Stimulated activated naive CD8-positive, alpha-beta T cell treated with anti-CD3 and anti-CD28 coated beads, Interleukin-15, amount 100 ng/mL, for 72 hours (primary cell): ENCODE results near the gene BMF.
A peak's percentile ranks its signal among the peaks of the same experiment; 100 is the strongest.

Source experiments
- ATAC-seq: fragments of 150-1000 bp; cut with Tn5 transposase; 2 replicates; pipeline ENCODE4 v1.10.0; 2021; ENCODE audit warnings: mild to moderate bottlenecking, moderate library complexity
- DNase-seq, 2 donors: peaks; one replicate each; pipeline ENCODE4 v3.0.0; 2021 to 2022
- H3K27ac Mint-ChIP-seq, 2 donors: one replicate each; pipeline ENCODE4 v1.8.0; 2022; ENCODE audit warnings: mild to moderate bottlenecking in 2 of 2, mixed read lengths in 2 of 2, moderate library complexity in 2 of 2
- H3K27me3 Mint-ChIP-seq: one replicate; pipeline ENCODE4 v1.8.0; 2022; ENCODE audit warnings: mixed read lengths
- H3K4me1 Mint-ChIP-seq: one replicate; pipeline ENCODE4 v1.8.0; 2022; ENCODE audit warnings: mild to moderate bottlenecking, mixed read lengths
- H3K4me3 Mint-ChIP-seq, 2 donors: one replicate each; pipeline ENCODE4 v1.8.0; 2022; ENCODE audit warnings: mild to moderate bottlenecking in 2 of 2, mixed read lengths in 2 of 2, moderate library complexity in 1 of 2
- H3K9me3 Mint-ChIP-seq, 2 donors: one replicate each; pipeline ENCODE4 v1.8.0; 2022; ENCODE audit warnings: mixed read lengths in 2 of 2

The BMF gene

GRCh38 chr15:40046721-40047414 lies 61.8 kb downstream of the BMF start:
- peaks cover 79% of the 10 kb centered on the region for H3K4me1 Mint-ChIP-seq
- no peaks in the 10 kb centered on the region for H3K27me3 Mint-ChIP-seq
- ATAC-seq, result peak; percentile 10
- H3K9me3 Mint-ChIP-seq, result no peaks in the 10 kb centered on the region
- H3K27ac Mint-ChIP-seq, result peak overlapping the region; percentile 14 to 86
- peak overlapping the region; percentile 60 to 76 for H3K4me3 Mint-ChIP-seq
- DNase-seq, result peak in 1 of 2 donors; percentile 12

GRCh38 chr15:40045572-40046217 lies 63.0 kb downstream of the BMF start:
- DNase-seq (peak in 1 of 2 donors; percentile 15), ATAC-seq (no peak)
- Mint-ChIP-seq H3K27ac (no peak overlapping the region), H3K4me1 (peaks cover 72% of the 10 kb centered on the region), H3K27me3 (no peaks in the 10 kb centered on the region), H3K9me3 (no peaks in the 10 kb centered on the region), H3K4me3 (no peak overlapping the region)

- H3K27me3 Mint-ChIP-seq, result no peaks in the 10 kb centered on the region
- DNase-seq (peak; percentile 81 to 88), ATAC-seq (peak; percentile 85)
- peaks cover 73% of the 10 kb centered on the region for H3K4me1 Mint-ChIP-seq
- H3K27ac Mint-ChIP-seq, result peak overlapping the region; percentile 60 to 91
- peak overlapping the region; percentile 79 to 89 for H3K4me3 Mint-ChIP-seq
- no peaks in the 10 kb centered on the region for H3K9me3 Mint-ChIP-seq
Measured at GRCh38 chr15:40044717-40045571, 63.7 kb downstream of the BMF start.

GRCh38 chr15:40043927-40044716 lies 64.6 kb downstream of the BMF start:
- no peak for DNase-seq
- no peak for ATAC-seq
- no peaks in the 10 kb centered on the region for H3K9me3 Mint-ChIP-seq
- H3K27me3 Mint-ChIP-seq, result no peaks in the 10 kb centered on the region
- H3K27ac Mint-ChIP-seq, result peak overlapping the region in 1 of 2 donors; percentile 91
- H3K4me3 Mint-ChIP-seq, result peak overlapping the region; percentile 0 to 89
- H3K4me1 Mint-ChIP-seq, result peaks cover 67% of the 10 kb centered on the region

- H3K4me3 Mint-ChIP-seq, result no peak overlapping the region
- DNase-seq, result no peak
- H3K27me3 Mint-ChIP-seq, result no peaks in the 10 kb centered on the region
- no peaks in the 10 kb centered on the region for H3K9me3 Mint-ChIP-seq
- peaks cover 58% of the 10 kb centered on the region for H3K4me1 Mint-ChIP-seq
- ATAC-seq, result no peak
- peak overlapping the region in 1 of 2 donors; percentile 65 for H3K27ac Mint-ChIP-seq
Measured at GRCh38 chr15:40042791-40043320, 65.8 kb downstream of the BMF start.

GRCh38 chr15:40040770-40041169 lies 67.9 kb downstream of the BMF start:
- H3K4me3 Mint-ChIP-seq, result peak overlapping the region; percentile 98 to 99
- no peaks in the 10 kb centered on the region for H3K9me3 Mint-ChIP-seq
- H3K27ac Mint-ChIP-seq, result no peak overlapping the region
- DNase-seq, result no peak
- peaks cover 58% of the 10 kb centered on the region for H3K4me1 Mint-ChIP-seq
- ATAC-seq, result no peak
- H3K27me3 Mint-ChIP-seq, result no peaks in the 10 kb centered on the region

GRCh38 chr15:40040293-40040635 lies 68.4 kb downstream of the BMF start:
- Mint-ChIP-seq H3K4me1 (peaks cover 55% of the 10 kb centered on the region), H3K4me3 (peak overlapping the region; percentile 98 to 99), H3K27ac (peak overlapping the region; percentile 9 to 63), H3K27me3 (no peaks in the 10 kb centered on the region), H3K9me3 (no peaks in the 10 kb centered on the region)
- DNase-seq, result no peak
- ATAC-seq, result no peak

- DNase-seq (peak; percentile 87 to 94), ATAC-seq (peak; percentile 97)
- Mint-ChIP-seq H3K9me3 (no peaks in the 10 kb centered on the region), H3K4me1 (peaks cover 51% of the 10 kb centered on the region), H3K27me3 (no peaks in the 10 kb centered on the region), H3K4me3 (peak within 1 kb of the TSS; percentile 98 to 99), H3K27ac (peak within 1 kb of the TSS; percentile 95 to 99)
Measured at GRCh38 chr15:40038638-40039543, 69.8 kb downstream of the BMF start, which contains the start of gene SRP14. TSS of gene SRP14 (minus strand) at chr15:40039181. CDS start at chr15:40039116, 65 bp downstream.

- H3K9me3 Mint-ChIP-seq, result no peaks in the 10 kb centered on the region
- H3K27ac Mint-ChIP-seq, result peak overlapping the region; percentile 95 to 99
- ATAC-seq (no peak), DNase-seq (no peak)
- H3K27me3 Mint-ChIP-seq, result no peaks in the 10 kb centered on the region
- H3K4me3 Mint-ChIP-seq, result peak overlapping the region; percentile 98 to 99
- peaks cover 49% of the 10 kb centered on the region for H3K4me1 Mint-ChIP-seq
Measured at GRCh38 chr15:40038275-40038637, 70.4 kb downstream of the BMF start.
